HCT116 (cell line): ENCODE measurements around the gene GIGYF1. TPM values are rescaled to one million over a fixed set of nuclear protein-coding genes. Genes with fewer than 3 reads are reported as not detected.

ENCODE experiments used
- ATAC-seq: fragments of 200-7000 bp; cut with Tn5 transposase; 2 replicates; pipeline ENCODE4 v1.9.1; 2020; ENCODE audit warnings: mild to moderate bottlenecking, moderate library complexity
- BruUV-seq: library from RNA; stranded (reverse); fragments of 400-500 nt; replicated peaks from 2 replicates; lab custom pipeline; 2021; lab: Mats Ljungman, UMichigan
- CTCF ChIA-PET: fragments of 300-600 bp; sonication (Branson Sonifier 250); formaldehyde crosslinking; loops from one replicate; lab custom pipeline; 2021; ENCODE audit warnings: antibody characterized with exemption; lab: Charles Lee
- POLR2A ChIA-PET: fragments of 300-600, 350-600 bp; sonication (Branson Sonifier 250); formaldehyde crosslinking; loops from one replicate; lab custom pipeline; 2021; ENCODE audit warnings: antibody characterized with exemption; lab: Charles Lee
- RAD21 ChIA-PET, 2 experiments: fragments of 300-600 bp; sonication (Branson Sonifier 250); formaldehyde crosslinking; loops; one replicate each; lab custom pipeline; 2023; ENCODE audit warnings: low total read pairs in 2 of 2; ENCODE audit not compliant: uncharacterized antibody in 2 of 2, unreplicated experiment in 2 of 2, low non-redundant PET in 1 of 2; lab: Charles Lee
- DNase-seq: peaks from one replicate; pipeline ENCODE4 v3.0.0-alpha.2; 2010; ENCODE audit warnings: low read depth, low spot score
- H2AFZ ChIP-seq: fragments of 200-600 bp; shearing (Covaris generic), sonication (generic); 2 replicates; pipeline ENCODE4 v1.6.1; 2017; ENCODE audit warnings: low read depth, mixed run types, mixed read lengths, antibody characterized with exemption, low read length; ENCODE audit not compliant: poor library complexity, severe bottlenecking
- H3K27ac ChIP-seq: 2 replicates; pipeline ENCODE4 v1.5.1; 2012; ENCODE audit warnings: low read depth, low read length
- H3K27me3 ChIP-seq: fragments of 200-600 bp; sonication (generic); 2 replicates; pipeline ENCODE4 v1.6.1; 2016; ENCODE audit warnings: mixed run types, low read length, mixed read lengths; ENCODE audit not compliant: insufficient read depth
- H3K36me3 ChIP-seq, 2 experiments: fragments of 200-500 bp in 1 of 2; fragments of 200-600 bp in 1 of 2; sonication (Bioruptor generic) in 1 of 2; sonication (generic) in 1 of 2; 2 replicates each; pipeline versions ENCODE4 v1.5.1 to v1.6.1; 2014 to 2016; ENCODE audit warnings: low read length in 2 of 2, inconsistent platforms in 1 of 2, mixed read lengths in 1 of 2, mixed run types in 1 of 2; ENCODE audit not compliant: insufficient read depth in 2 of 2, control insufficient read depth in 1 of 2
- H3K4me1 ChIP-seq, 2 experiments: fragments of 200-600 bp in 1 of 2; sonication (generic) in 1 of 2; 2 replicates each; pipeline versions ENCODE4 v1.5.1 to v1.6.1; 2012 to 2017; ENCODE audit warnings: low read length in 2 of 2, inconsistent platforms in 1 of 2, mild to moderate bottlenecking in 1 of 2, mixed read lengths in 1 of 2, mixed run types in 1 of 2, moderate library complexity in 1 of 2; ENCODE audit not compliant: insufficient read depth in 2 of 2, control insufficient read depth in 1 of 2
- H3K4me2 ChIP-seq: fragments of 200-600 bp; sonication (generic); 2 replicates; pipeline ENCODE4 v1.6.1; 2017; ENCODE audit warnings: mixed run types, low read length, mixed read lengths
- H3K4me3 ChIP-seq, 2 experiments: fragments of 200-600 bp in 1 of 2; sonication (generic) in 1 of 2; replicated peaks in 1 of 2; 2 replicates each; pipeline ENCODE4 v1.5.1; 2011 to 2016; ENCODE audit warnings: low read length in 2 of 2, control low read depth in 1 of 2, low read depth in 1 of 2, mild to moderate bottlenecking in 1 of 2, mixed read lengths in 1 of 2, mixed run types in 1 of 2
- H3K79me2 ChIP-seq: fragments of 200-600 bp; sonication (generic); 2 replicates; pipeline ENCODE4 v1.6.1; 2017; ENCODE audit warnings: mild to moderate bottlenecking, mixed run types, low read length, moderate library complexity, mixed read lengths; ENCODE audit not compliant: insufficient read depth
- H3K9ac ChIP-seq: fragments of 200-600 bp; sonication (generic); 2 replicates; pipeline ENCODE4 v1.6.1; 2016; ENCODE audit warnings: low read length, mixed read lengths
- H3K9me2 ChIP-seq: fragments of 200-600 bp; sonication (generic), shearing (Covaris generic); 2 replicates; pipeline ENCODE4 v1.6.1; 2017; ENCODE audit warnings: mixed run types, mild to moderate bottlenecking, moderate library complexity; ENCODE audit not compliant: insufficient read depth
- H3K9me3 ChIP-seq, 2 experiments: fragments of 200-500 bp in 1 of 2; fragments of 200-600 bp in 1 of 2; sonication (Bioruptor generic) in 1 of 2; sonication (generic) in 1 of 2; 2 replicates each; pipeline ENCODE4 v1.6.1; 2014 to 2017; ENCODE audit warnings: low read length in 2 of 2, mixed read lengths in 2 of 2, inconsistent platforms in 1 of 2, low read depth in 1 of 2, mild to moderate bottlenecking in 1 of 2, mixed run types in 1 of 2, moderate library complexity in 1 of 2; ENCODE audit not compliant: control insufficient read depth in 1 of 2, insufficient read depth in 1 of 2
- H4K20me1 ChIP-seq: fragments of 200-600 bp; sonication (generic), shearing (Covaris generic); 2 replicates; pipeline ENCODE4 v1.6.1; 2017; ENCODE audit warnings: mixed run types, mild to moderate bottlenecking, moderate library complexity; ENCODE audit not compliant: insufficient read depth
- ATF3 ChIP-seq: IDR thresholded peaks from 2 replicates; pipeline ENCODE4 v1.6.1; 2012
- CBX3 ChIP-seq: IDR thresholded peaks from 2 replicates; pipeline ENCODE4 v1.6.1; 2012; ENCODE audit warnings: low read depth
- CEBPB ChIP-seq: IDR thresholded peaks from 2 replicates; pipeline ENCODE4 v1.6.1; 2012; ENCODE audit warnings: low read depth
- CTCF ChIP-seq, 3 experiments: fragments of 200-600 bp in 1 of 3; sonication (generic) in 1 of 3; IDR thresholded peaks in 2 of 3; conservative IDR thresholded peaks in 1 of 3; 2 replicates each; pipeline ENCODE4 v1.5.1; 2012 to 2017; ENCODE audit warnings: low read depth in 2 of 3, low read length in 2 of 3, antibody characterized with exemption in 1 of 3, borderline replicate concordance in 1 of 3, control low read depth in 1 of 3, mild to moderate bottlenecking in 1 of 3, mixed read lengths in 1 of 3, mixed run types in 1 of 3, moderate library complexity in 1 of 3; ENCODE audit not compliant: insufficient read depth in 1 of 3
- EGR1 ChIP-seq: IDR thresholded peaks from 2 replicates; pipeline ENCODE4 v1.6.1; 2012; ENCODE audit warnings: low read depth
- EZH2 ChIP-seq: fragments of 200-600 bp; sonication (generic); IDR thresholded peaks from 2 replicates; pipeline ENCODE4 v1.6.1; 2017; ENCODE audit warnings: antibody characterized with exemption, mixed run types
- EZH2phosphoT487 ChIP-seq: fragments of 200-600 bp; IDR thresholded peaks from 2 replicates; pipeline ENCODE4 v1.6.1; 2018; ENCODE audit warnings: antibody characterized with exemption, borderline replicate concordance
- FOSL1 ChIP-seq: IDR thresholded peaks from 2 replicates; pipeline ENCODE4 v1.6.1; 2012; ENCODE audit warnings: low read depth
- POLR2A ChIP-seq: IDR thresholded peaks from 2 replicates; pipeline ENCODE4 v1.7.0; 2011; ENCODE audit warnings: borderline replicate concordance; ENCODE audit not compliant: insufficient read depth, insufficient read length; ENCODE audit errors: extremely low read depth
- POLR2AphosphoS5 ChIP-seq: IDR thresholded peaks from 2 replicates; pipeline ENCODE4 v1.6.1; 2011; ENCODE audit warnings: mild to moderate bottlenecking, low read depth, low read length, moderate library complexity
- RAD21 ChIP-seq: IDR thresholded peaks from 2 replicates; pipeline ENCODE4 v1.6.1; 2012; ENCODE audit warnings: low read depth, mild to moderate bottlenecking
- SIN3A ChIP-seq: IDR thresholded peaks from 2 replicates; pipeline ENCODE4 v1.6.1; 2012; ENCODE audit warnings: low read depth
- SP1 ChIP-seq: IDR thresholded peaks from 2 replicates; pipeline ENCODE4 v1.6.1; 2012; ENCODE audit warnings: low read depth
- SRF ChIP-seq: IDR thresholded peaks from 2 replicates; pipeline ENCODE4 v1.6.1; 2012; ENCODE audit warnings: low read depth
- TCF7L2 ChIP-seq: IDR thresholded peaks from 2 replicates; pipeline ENCODE4 v1.7.0; 2011; ENCODE audit warnings: borderline replicate concordance, inconsistent platforms; ENCODE audit not compliant: insufficient read depth, insufficient read length; ENCODE audit errors: extremely low read depth
- YY1 ChIP-seq: IDR thresholded peaks from 2 replicates; pipeline ENCODE4 v1.6.1; 2011; ENCODE audit warnings: low read length, low read depth, moderate library complexity, mild to moderate bottlenecking; ENCODE audit not compliant: insufficient replicate concordance; ENCODE audit errors: extremely low read depth
- ZBTB33 ChIP-seq: IDR thresholded peaks from 2 replicates; pipeline ENCODE4 v1.6.1; 2011; ENCODE audit warnings: mild to moderate bottlenecking, low read length, moderate library complexity; ENCODE audit not compliant: insufficient replicate concordance; ENCODE audit errors: extremely low read depth
- ZFX ChIP-seq: fragments of 450-650 bp; IDR thresholded peaks from 2 replicates; pipeline ENCODE4 v1.6.1; 2017
- ZNF274 ChIP-seq: fragments of 200-500 bp; sonication (Bioruptor generic); IDR thresholded peaks from 2 replicates; pipeline ENCODE4 v1.6.1; 2014; ENCODE audit warnings: mild to moderate bottlenecking, low read depth, low read length, inconsistent platforms
- intact Hi-C: fragments of 100-400 bp; cut with micrococcal nuclease; formaldehyde crosslinking; loops from 2 replicates; pipeline ENCODE4 v1.10.0; 2022
- total RNA-seq: library from RNA; stranded (reverse); gene quantifications from one replicate; pipeline ENCODE4 v1.2.1, GENCODE V29; 2021; ENCODE audit not compliant: unreplicated experiment

The GIGYF1 gene
- total RNA-seq, 1 experiment from 2014 or later: 59.7 TPM

GRCh38 chr7:100705753-100706671 is 12.0 kb upstream of the GIGYF1 start, which contains the start of gene POP7:
Gene POP7 (plus strand): TSS chr7:100706121. CDS start chr7:100706831, 710 bp downstream.
- CTCF ChIA-PET: interaction anchor here (0.6 to 2.5 kb wide), 35 partner anchors 9 to 577 kb away, joined by 3 to 52 read pairs (median 6); partner anchors contain the start of genes EPHB4, FBXO24, GIGYF1 and LRCH4
- Histone ChIP-seq H4K20me1 (peaks cover 5% of the 10 kb centered on the region; the same call in 1 of the 2 replicates), H3K9me2 (no peaks in the 10 kb centered on the region), H3K36me3 (peaks cover 4 to 12% of the 10 kb centered on the region in 2 experiments; a peak in 3 of 4 replicates), H3K9ac (peak within 1 kb of the TSS; percentile 99), H2AFZ (no peak within 1 kb of the TSS), H3K9me3 (no peaks in the 10 kb centered on the region), H3K27ac (peak within 1 kb of the TSS; percentile 95), H3K4me3 (peak within 1 kb of the TSS; percentile 76 to 97), H3K4me2 (peak within 1 kb of the TSS; percentile 91), H3K79me2 (peaks cover 26% of the 10 kb centered on the region), H3K4me1 (peaks cover 8 to 20% of the 10 kb centered on the region in 2 experiments; a peak in 3 of 4 replicates), H3K27me3 (no peaks in the 10 kb centered on the region)
- DNase-seq (peak; percentile 95), ATAC-seq (peak; percentile 91)
- TSS peak; percentile 93 for BruUV-seq
- intact Hi-C loops: loop anchor here (1.0 to 5.0 kb wide), 4 partner anchors 33 to 371 kb away; partner anchors contain the start of genes EPHB4, GNB2 and SLC12A9
- RAD21 ChIA-PET: interaction anchor here (0.5 to 2.2 kb wide), 12 partner anchors 19 to 379 kb away, joined by 3 to 12 read pairs (median 4); partner anchors contain the start of genes SLC12A9 (in 2 of the 2) and EPHB4 (in 1 of the 2)
- POLR2A ChIA-PET: interaction anchor here (0.5 to 1.9 kb wide), 22 partner anchors 8 to 703 kb away, joined by 3 to 17 read pairs (median 4); partner anchors contain the start of genes EPHB4, FBXO24, GIGYF1 and GNB2
- TF ChIP-seq EZH2phosphoT487 (no peak), SRF (no peak), EZH2 (no peak), CBX3 (no peak), SIN3A (peak; percentile 54; the same call in 1 of the 2 replicates), SP1 (peak; percentile 86), POLR2AphosphoS5 (peak; percentile 82), YY1 (peak; percentile 76), ATF3 (no peak), EGR1 (no peak), TCF7L2 (no peak), POLR2A (peak; percentile 69), CTCF (IDR thresholded peaks at IDR 0.05 in 2 of 3, conservative IDR thresholded peaks at IDR 0.05 in 1 of 3; ENCODE audit: borderline replicate concordance in 1 of 3, insufficient read depth in 1 of 3, low read depth in 2 of 3, low read length in 2 of 3) (no peak), CEBPB (no peak), ZNF274 (no peak), ZFX (peak; percentile 63), RAD21 (no peak), FOSL1 (no peak), ZBTB33 (peak; percentile 99)
